ENCODE results near the gene KRTAP10-4.

GRCh38 chr21:44542716-44543115, 30.8 kb upstream of the KRTAP10-4 start:
- TF ChIP-seq, protein P1, sequence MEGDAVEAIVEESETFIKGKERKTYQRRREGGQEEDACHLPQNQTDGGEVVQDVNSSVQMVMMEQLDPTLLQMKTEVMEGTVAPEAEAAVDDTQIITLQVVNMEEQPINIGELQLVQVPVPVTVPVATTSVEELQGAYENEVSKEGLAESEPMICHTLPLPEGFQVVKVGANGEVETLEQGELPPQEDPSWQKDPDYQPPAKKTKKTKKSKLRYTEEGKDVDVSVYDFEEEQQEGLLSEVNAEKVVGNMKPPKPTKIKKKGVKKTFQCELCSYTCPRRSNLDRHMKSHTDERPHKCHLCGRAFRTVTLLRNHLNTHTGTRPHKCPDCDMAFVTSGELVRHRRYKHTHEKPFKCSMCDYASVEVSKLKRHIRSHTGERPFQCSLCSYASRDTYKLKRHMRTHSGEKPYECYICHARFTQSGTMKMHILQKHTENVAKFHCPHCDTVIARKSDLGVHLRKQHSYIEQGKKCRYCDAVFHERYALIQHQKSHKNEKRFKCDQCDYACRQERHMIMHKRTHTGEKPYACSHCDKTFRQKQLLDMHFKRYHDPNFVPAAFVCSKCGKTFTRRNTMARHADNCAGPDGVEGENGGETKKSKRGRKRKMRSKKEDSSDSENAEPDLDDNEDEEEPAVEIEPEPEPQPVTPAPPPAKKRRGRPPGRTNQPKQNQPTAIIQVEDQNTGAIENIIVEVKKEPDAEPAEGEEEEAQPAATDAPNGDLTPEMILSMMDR (IDR thresholded peaks at IDR 0.05; ENCODE audit: insufficient read depth, low read depth, low read length): no peak
- no peak for TF ChIP-seq EZH2 (IDR thresholded peaks at IDR 0.05; ENCODE audit: insufficient read depth, low read length)

All from astrocyte (in vitro differentiated cells and primary cell).